Loucy (cell line): ENCODE data around the gene LLGL2.

Experiments
- H2AFZ ChIP-seq: fragments of 200-600 bp; sonication (generic); 2 replicates; pipeline ENCODE4 v1.6.0; 2016; ENCODE audit warnings: antibody characterized with exemption, mild to moderate bottlenecking, low read length, moderate library complexity
- H3F3A ChIP-seq: fragments of 200-600 bp; 2 replicates; pipeline ENCODE4 v1.6.0; 2016; ENCODE audit warnings: antibody characterized with exemption, low read depth, mild to moderate bottlenecking
- H3K27me3 ChIP-seq: fragments of 200-600 bp; sonication (generic); 2 replicates; pipeline ENCODE4 v1.6.1; 2014; ENCODE audit warnings: low read length, mild to moderate bottlenecking; ENCODE audit not compliant: insufficient read depth, poor library complexity, severe bottlenecking
- H3K36me3 ChIP-seq: fragments of 200-600 bp; sonication (generic); 2 replicates; pipeline ENCODE4 v1.6.1; 2016; ENCODE audit warnings: low read length; ENCODE audit not compliant: insufficient read depth
- H3K4me1 ChIP-seq: fragments of 200-600 bp; sonication (generic); 2 replicates; pipeline ENCODE4 v1.5.1; 2014; ENCODE audit warnings: low read length, mild to moderate bottlenecking; ENCODE audit not compliant: insufficient read depth, poor library complexity, severe bottlenecking
- H3K4me2 ChIP-seq: fragments of 200-600 bp; sonication (generic); 2 replicates; pipeline ENCODE4 v1.6.0; 2014; ENCODE audit warnings: antibody characterized with exemption, low read length, low read depth, mild to moderate bottlenecking; ENCODE audit not compliant: poor library complexity, severe bottlenecking
- H3K4me3 ChIP-seq: fragments of 200-600 bp; sonication (generic); 2 replicates; pipeline ENCODE4 v1.5.1; 2014; ENCODE audit warnings: low read length, mild to moderate bottlenecking, mixed read lengths; ENCODE audit not compliant: poor library complexity, severe bottlenecking
- H3K79me2 ChIP-seq: fragments of 200-600 bp; sonication (generic); 2 replicates; pipeline ENCODE4 v1.6.1; 2014; ENCODE audit warnings: low read length; ENCODE audit not compliant: insufficient read depth
- H3K9ac ChIP-seq: fragments of 200-600 bp; sonication (generic); 2 replicates; pipeline ENCODE4 v1.6.0; 2014; ENCODE audit warnings: mild to moderate bottlenecking, low read depth, low read length, moderate library complexity; ENCODE audit not compliant: poor library complexity, severe bottlenecking
- H3K9me2 ChIP-seq: fragments of 200-600 bp; sonication (generic); replicated peaks from 2 replicates; pipeline ENCODE4 v1.6.1; 2016; ENCODE audit warnings: low read depth, low read length, mixed read lengths
- H3K9me3 ChIP-seq: fragments of 200-600 bp; sonication (generic); 2 replicates; pipeline ENCODE4 v1.6.1; 2014; ENCODE audit warnings: mild to moderate bottlenecking, antibody characterized with exemption, low read length, low read depth; ENCODE audit not compliant: insufficient read depth
- H4K20me1 ChIP-seq: fragments of 200-600 bp; sonication (generic); 2 replicates; pipeline ENCODE4 v1.6.0; 2014; ENCODE audit warnings: antibody characterized with exemption, low read length, mild to moderate bottlenecking; ENCODE audit not compliant: insufficient read depth, poor library complexity, severe bottlenecking
- EZH2phosphoT487 ChIP-seq: fragments of 200-600 bp; IDR thresholded peaks from 2 replicates; pipeline ENCODE4 v1.6.1; 2018; ENCODE audit warnings: antibody characterized with exemption, mild to moderate bottlenecking, moderate library complexity, borderline replicate concordance
- TF ChIP-seq, protein P1 (sequence below): fragments of 200-600 bp; sonication (generic); conservative IDR thresholded peaks from 2 replicates; pipeline ENCODE4 v1.5.1; 2014; ENCODE audit warnings: mild to moderate bottlenecking, antibody characterized with exemption, low read length

Gene LLGL2

GRCh38 chr17:75574404-75575036 is 49.0 kb downstream of the LLGL2 start:
- no peaks in the 10 kb centered on the region for H3K9me2 ChIP-seq
- no peak overlapping the region for H3K4me2 ChIP-seq
- no peak overlapping the region for H2AFZ ChIP-seq
- H3K27me3 ChIP-seq: no peaks in the 10 kb centered on the region
- no peaks in the 10 kb centered on the region for H3F3A ChIP-seq
- TF ChIP-seq, protein P1, sequence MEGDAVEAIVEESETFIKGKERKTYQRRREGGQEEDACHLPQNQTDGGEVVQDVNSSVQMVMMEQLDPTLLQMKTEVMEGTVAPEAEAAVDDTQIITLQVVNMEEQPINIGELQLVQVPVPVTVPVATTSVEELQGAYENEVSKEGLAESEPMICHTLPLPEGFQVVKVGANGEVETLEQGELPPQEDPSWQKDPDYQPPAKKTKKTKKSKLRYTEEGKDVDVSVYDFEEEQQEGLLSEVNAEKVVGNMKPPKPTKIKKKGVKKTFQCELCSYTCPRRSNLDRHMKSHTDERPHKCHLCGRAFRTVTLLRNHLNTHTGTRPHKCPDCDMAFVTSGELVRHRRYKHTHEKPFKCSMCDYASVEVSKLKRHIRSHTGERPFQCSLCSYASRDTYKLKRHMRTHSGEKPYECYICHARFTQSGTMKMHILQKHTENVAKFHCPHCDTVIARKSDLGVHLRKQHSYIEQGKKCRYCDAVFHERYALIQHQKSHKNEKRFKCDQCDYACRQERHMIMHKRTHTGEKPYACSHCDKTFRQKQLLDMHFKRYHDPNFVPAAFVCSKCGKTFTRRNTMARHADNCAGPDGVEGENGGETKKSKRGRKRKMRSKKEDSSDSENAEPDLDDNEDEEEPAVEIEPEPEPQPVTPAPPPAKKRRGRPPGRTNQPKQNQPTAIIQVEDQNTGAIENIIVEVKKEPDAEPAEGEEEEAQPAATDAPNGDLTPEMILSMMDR: no peak
- no peak for TF ChIP-seq EZH2phosphoT487
- no peaks in the 10 kb centered on the region for H3K79me2 ChIP-seq
- no peaks in the 10 kb centered on the region for H4K20me1 ChIP-seq
- H3K9ac ChIP-seq: no peak overlapping the region
- no peaks in the 10 kb centered on the region for H3K9me3 ChIP-seq
- no peaks in the 10 kb centered on the region for H3K36me3 ChIP-seq
- peaks cover 15% of the 10 kb centered on the region for H3K4me1 ChIP-seq
- H3K4me3 ChIP-seq: no peak overlapping the region

GRCh38 chr17:75575197-75575596 is 49.7 kb downstream of the LLGL2 start:
- no peaks in the 10 kb centered on the region for H3K36me3 ChIP-seq
- no peak overlapping the region for H2AFZ ChIP-seq
- TF ChIP-seq, protein P1: no peak
- TF ChIP-seq EZH2phosphoT487: no peak
- H4K20me1 ChIP-seq: no peaks in the 10 kb centered on the region
- no peak overlapping the region for H3K4me2 ChIP-seq
- no peak overlapping the region for H3K9ac ChIP-seq
- H3K27me3 ChIP-seq: no peaks in the 10 kb centered on the region
- H3K4me3 ChIP-seq: no peak overlapping the region
- H3K9me2 ChIP-seq: no peaks in the 10 kb centered on the region
- H3K9me3 ChIP-seq: no peaks in the 10 kb centered on the region
- no peaks in the 10 kb centered on the region for H3K79me2 ChIP-seq
- H3F3A ChIP-seq: no peaks in the 10 kb centered on the region
- peaks cover 14% of the 10 kb centered on the region for H3K4me1 ChIP-seq

DNA sequence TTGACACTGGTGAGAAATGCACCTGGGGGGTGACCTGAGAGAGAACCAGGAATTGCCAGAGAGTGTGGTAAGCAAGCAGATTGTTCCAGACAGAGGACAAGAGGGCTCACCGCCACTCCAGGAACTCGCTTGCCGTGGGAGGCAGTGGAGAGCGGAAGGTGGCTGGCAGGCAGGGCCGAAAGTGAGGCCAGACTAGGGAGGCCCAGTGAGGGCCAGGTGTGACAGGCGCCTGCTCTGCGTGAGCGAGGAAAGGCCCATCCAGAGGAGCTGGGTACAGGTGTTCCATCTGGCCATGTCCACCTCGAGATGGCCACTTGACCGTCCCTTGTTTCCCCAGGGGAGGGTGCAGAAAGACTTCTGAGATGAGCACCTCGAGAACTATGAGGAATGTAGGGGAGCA is 50.2 kb downstream of the LLGL2 start:
- no peak overlapping the region for H3K4me2 ChIP-seq
- TF ChIP-seq, protein P1: no peak
- TF ChIP-seq EZH2phosphoT487: no peak
- H3K4me1 ChIP-seq: peaks cover 9% of the 10 kb centered on the region
- H3K4me3 ChIP-seq: no peak overlapping the region
- no peaks in the 10 kb centered on the region for H3K9me2 ChIP-seq
- no peaks in the 10 kb centered on the region for H3K9me3 ChIP-seq
- H3F3A ChIP-seq: no peaks in the 10 kb centered on the region
- no peaks in the 10 kb centered on the region for H3K79me2 ChIP-seq
- no peaks in the 10 kb centered on the region for H3K36me3 ChIP-seq
- no peak overlapping the region for H2AFZ ChIP-seq
- no peaks in the 10 kb centered on the region for H3K27me3 ChIP-seq
- H4K20me1 ChIP-seq: no peaks in the 10 kb centered on the region
- H3K9ac ChIP-seq: no peak overlapping the region
